Suprapubic skin (tissue), 4 donors: ENCODE measurements around the gene HAUS5. TPM values are rescaled to one million over a fixed set of nuclear protein-coding genes. Genes with fewer than 3 reads are reported as not detected.
A peak's percentile ranks its signal among the peaks of the same experiment; 100 is the strongest.

ENCODE experiments used
- DNase-seq, 2 donors: peaks; one replicate each; pipeline ENCODE4 v3.0.0-alpha.2; 2019; ENCODE audit warnings: low spot score in 2 of 2
- H3K27ac ChIP-seq: fragments of 200-600 bp; sonication (generic); one replicate; pipeline ENCODE4 v1.5.1; 2019
- H3K27me3 ChIP-seq: fragments of 200-600 bp; sonication (generic); one replicate; pipeline ENCODE4 v1.5.1; 2019
- H3K36me3 ChIP-seq: fragments of 200-600 bp; sonication (generic); one replicate; pipeline ENCODE4 v1.5.1; 2019
- H3K4me1 ChIP-seq: fragments of 200-600 bp; sonication (generic); one replicate; pipeline ENCODE4 v1.5.1; 2019
- H3K4me3 ChIP-seq: fragments of 200-600 bp; sonication (generic); one replicate; pipeline ENCODE4 v1.5.1; 2019; ENCODE audit warnings: mild to moderate bottlenecking
- H3K9me3 ChIP-seq: fragments of 200-600 bp; sonication (generic); one replicate; pipeline ENCODE4 v1.5.1; 2019
- EP300 ChIP-seq: sonication (generic); formaldehyde crosslinking; IDR thresholded peaks from one replicate; pipeline ENCODE4 v1.6.1; 2017; ENCODE audit warnings: antibody characterized with exemption
- POLR2A ChIP-seq, 2 donors: fragments of 450-650 bp; IDR thresholded peaks; one replicate each; pipeline ENCODE4 v1.6.1; 2017; ENCODE audit warnings: antibody characterized with exemption in 2 of 2, mild to moderate bottlenecking in 2 of 2, moderate library complexity in 2 of 2
- POLR2AphosphoS5 ChIP-seq, 3 donors: sonication (generic); formaldehyde crosslinking; IDR thresholded peaks; one replicate each; pipeline ENCODE4 v1.6.1; 2017; ENCODE audit warnings: antibody characterized with exemption in 3 of 3
- WGBS: methylation state at CpG from one replicate; pipeline ENCODE4 v1.1.5; 2018; 5-methylcytosine and 5-hydroxymethylcytosine counted together
- total RNA-seq, 4 donors: library from RNA; depleted of rRNA; stranded (reverse); fragments of >200 nt; gene quantifications; one replicate each; pipeline ENCODE4 v1.1.0, GENCODE V29; 2016
- TF ChIP-seq, protein P1 (sequence below), 2 donors: fragments of 200-600 bp in 1 of 2; fragments of 450-650 bp in 1 of 2; sonication (generic) in 1 of 2; IDR thresholded peaks; one replicate each; pipeline ENCODE4 v1.5.1; 2016 to 2019; ENCODE audit warnings: antibody characterized with exemption in 2 of 2, mild to moderate bottlenecking in 1 of 2, moderate library complexity in 1 of 2

Gene HAUS5
- total RNA-seq, 4 donors from 2014 or later, result 14.9 to 18.4 (median 16.4) TPM

GRCh38 chr19:35642798-35643254, 30.3 kb downstream of the HAUS5 start:
- WGBS, result 63% methylated on average over 5 of the region's 15 CpGs
- H3K4me1 ChIP-seq, result peaks cover 31% of the 10 kb centered on the region
- H3K27me3 ChIP-seq, result no peaks in the 10 kb centered on the region
- peak overlapping the region; percentile 73 for H3K27ac ChIP-seq
- H3K9me3 ChIP-seq, result no peaks in the 10 kb centered on the region
- H3K4me3 ChIP-seq, result peak overlapping the region; percentile 71
- no peak for DNase-seq
- no peak for TF ChIP-seq POLR2AphosphoS5 (IDR thresholded peaks at IDR 0.05)
- TF ChIP-seq EP300, result no peak
- TF ChIP-seq, protein P1, sequence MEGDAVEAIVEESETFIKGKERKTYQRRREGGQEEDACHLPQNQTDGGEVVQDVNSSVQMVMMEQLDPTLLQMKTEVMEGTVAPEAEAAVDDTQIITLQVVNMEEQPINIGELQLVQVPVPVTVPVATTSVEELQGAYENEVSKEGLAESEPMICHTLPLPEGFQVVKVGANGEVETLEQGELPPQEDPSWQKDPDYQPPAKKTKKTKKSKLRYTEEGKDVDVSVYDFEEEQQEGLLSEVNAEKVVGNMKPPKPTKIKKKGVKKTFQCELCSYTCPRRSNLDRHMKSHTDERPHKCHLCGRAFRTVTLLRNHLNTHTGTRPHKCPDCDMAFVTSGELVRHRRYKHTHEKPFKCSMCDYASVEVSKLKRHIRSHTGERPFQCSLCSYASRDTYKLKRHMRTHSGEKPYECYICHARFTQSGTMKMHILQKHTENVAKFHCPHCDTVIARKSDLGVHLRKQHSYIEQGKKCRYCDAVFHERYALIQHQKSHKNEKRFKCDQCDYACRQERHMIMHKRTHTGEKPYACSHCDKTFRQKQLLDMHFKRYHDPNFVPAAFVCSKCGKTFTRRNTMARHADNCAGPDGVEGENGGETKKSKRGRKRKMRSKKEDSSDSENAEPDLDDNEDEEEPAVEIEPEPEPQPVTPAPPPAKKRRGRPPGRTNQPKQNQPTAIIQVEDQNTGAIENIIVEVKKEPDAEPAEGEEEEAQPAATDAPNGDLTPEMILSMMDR (IDR thresholded peaks at IDR 0.05), result no peak
- TF ChIP-seq POLR2A (IDR thresholded peaks at IDR 0.05), result no peak
- H3K36me3 ChIP-seq, result peaks cover 5% of the 10 kb centered on the region

DNA sequence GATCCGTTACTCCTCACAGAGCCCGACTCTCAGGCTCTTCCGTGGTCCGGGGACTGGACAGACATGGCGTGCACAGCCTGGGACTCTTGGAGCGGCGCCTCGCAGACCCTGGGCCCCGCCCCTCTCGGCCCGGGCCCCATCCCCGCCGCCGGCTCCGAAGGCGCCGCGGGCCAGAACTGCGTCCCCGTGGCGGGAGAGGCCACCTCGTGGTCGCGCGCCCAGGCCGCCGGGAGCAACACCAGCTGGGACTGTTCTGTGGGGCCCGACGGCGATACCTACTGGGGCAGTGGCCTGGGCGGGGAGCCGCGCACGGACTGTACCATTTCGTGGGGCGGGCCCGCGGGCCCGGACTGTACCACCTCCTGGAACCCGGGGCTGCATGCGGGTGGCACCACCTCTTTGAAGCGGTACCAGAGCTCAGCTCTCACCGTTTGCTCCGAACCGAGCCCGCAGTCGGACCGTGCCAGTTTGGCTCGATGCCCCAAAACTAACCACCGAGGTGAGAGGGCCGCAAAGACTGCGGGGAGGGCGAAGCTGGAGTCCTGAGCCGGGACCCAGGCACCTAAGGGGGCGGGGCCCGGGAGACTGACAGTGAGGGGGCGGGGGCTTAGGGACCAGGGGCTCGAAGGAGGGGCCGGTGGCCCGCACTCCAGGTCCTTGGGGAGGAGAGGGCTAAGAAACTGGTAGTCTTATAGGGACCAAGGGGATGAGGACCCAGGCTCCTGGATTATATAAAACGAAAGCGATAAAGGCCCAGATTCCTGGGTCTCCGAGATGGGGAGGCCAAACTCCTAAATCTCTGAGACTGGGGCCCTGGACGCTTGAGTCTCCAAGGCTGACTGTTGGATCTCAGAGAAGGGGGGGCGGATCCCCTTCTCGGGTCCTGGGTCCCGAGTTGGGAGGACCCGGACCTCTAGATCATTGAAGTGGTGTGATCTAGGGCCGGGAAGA, 31.0 kb downstream of the HAUS5 start:
- peaks cover 32% of the 10 kb centered on the region for H3K4me1 ChIP-seq
- TF ChIP-seq EP300 (no peak), POLR2AphosphoS5 (IDR thresholded peaks at IDR 0.05) (peak in 1 of 3 donors; percentile 14), POLR2A (IDR thresholded peaks at IDR 0.05) (peak in 1 of 2 donors; percentile 42)
- peak overlapping the region; percentile 73 for H3K27ac ChIP-seq
- H3K27me3 ChIP-seq, result no peaks in the 10 kb centered on the region
- WGBS, result 1% methylated on average over 42 of the region's 69 CpGs
- H3K9me3 ChIP-seq, result no peaks in the 10 kb centered on the region
- peak overlapping the region; percentile 71 for H3K4me3 ChIP-seq
- DNase-seq, result peak in 1 of 2 donors; percentile 91
- no peaks in the 10 kb centered on the region for H3K36me3 ChIP-seq

DNA sequence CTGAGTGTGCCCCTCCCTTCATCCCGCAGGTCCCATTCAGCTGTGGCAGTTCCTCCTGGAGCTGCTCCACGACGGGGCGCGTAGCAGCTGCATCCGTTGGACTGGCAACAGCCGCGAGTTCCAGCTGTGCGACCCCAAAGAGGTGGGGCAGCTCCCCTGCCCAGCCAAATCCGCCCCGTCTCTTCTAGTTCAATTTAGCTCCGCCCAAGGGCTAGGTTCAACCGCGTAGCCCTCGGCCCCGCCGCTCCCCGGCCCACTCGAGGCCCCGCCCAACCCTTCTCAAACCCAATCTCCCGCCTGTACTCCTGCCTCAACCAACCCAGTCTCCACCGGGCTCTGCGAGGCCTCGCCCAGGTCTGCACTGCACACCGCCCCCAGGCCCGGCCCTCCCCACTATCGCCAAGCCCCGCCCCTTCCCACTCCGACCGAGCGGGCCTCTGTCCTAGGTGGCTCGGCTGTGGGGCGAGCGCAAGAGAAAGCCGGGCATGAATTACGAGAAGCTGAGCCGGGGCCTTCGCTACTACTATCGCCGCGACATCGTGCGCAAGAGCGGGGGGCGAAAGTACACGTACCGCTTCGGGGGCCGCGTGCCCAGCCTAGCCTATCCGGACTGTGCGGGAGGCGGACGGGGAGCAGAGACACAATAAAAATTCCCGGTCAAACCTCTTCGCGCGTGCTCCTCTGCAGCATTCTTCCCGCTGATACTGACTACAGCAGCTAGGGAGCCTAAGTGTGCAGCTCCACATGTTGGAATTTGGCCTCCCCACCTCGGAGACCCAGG, 31.9 kb downstream of the HAUS5 start:
- peak overlapping the region; percentile 71 for H3K4me3 ChIP-seq
- 2% methylated on average over 31 of the region's 60 CpGs for WGBS
- H3K27me3 ChIP-seq, result no peaks in the 10 kb centered on the region
- peaks cover 40% of the 10 kb centered on the region for H3K4me1 ChIP-seq
- TF ChIP-seq, protein P1 (IDR thresholded peaks at IDR 0.05), result no peak
- TF ChIP-seq EP300 (no peak), POLR2AphosphoS5 (IDR thresholded peaks at IDR 0.05) (no peak), POLR2A (IDR thresholded peaks at IDR 0.05) (no peak)
- peak overlapping the region; percentile 73 for H3K27ac ChIP-seq
- DNase-seq, result peak; percentile 97 to 98
- no peaks in the 10 kb centered on the region for H3K36me3 ChIP-seq
- no peaks in the 10 kb centered on the region for H3K9me3 ChIP-seq

- peak; percentile 92 to 93 for DNase-seq
- peaks cover 48% of the 10 kb centered on the region for H3K4me1 ChIP-seq
Observed at GRCh38 chr19:35644987-35645679, 32.6 kb downstream of the HAUS5 start.

More at GRCh38 chr19:35644987-35645679, 32.6 kb downstream of the HAUS5 start:
- Histone ChIP-seq H3K9me3 (no peaks in the 10 kb centered on the region), H3K27me3 (no peaks in the 10 kb centered on the region), H3K36me3 (no peaks in the 10 kb centered on the region), H3K27ac (peak overlapping the region; percentile 73), H3K4me3 (peak overlapping the region; percentile 71)
- TF ChIP-seq POLR2A (IDR thresholded peaks at IDR 0.05) (no peak), POLR2AphosphoS5 (IDR thresholded peaks at IDR 0.05) (no peak), EP300 (no peak)
- TF ChIP-seq, protein P1 (IDR thresholded peaks at IDR 0.05), result no peak
- WGBS, result 19% methylated on average over 19 of the region's 20 CpGs
